ENCODE results near the gene IQCE.

Gene IQCE

GRCh38 chr7:2621061-2621828 is 62.5 kb downstream of the IQCE start:
- DNase-seq (ENCODE audit: low read depth) = peak; percentile 65
- Histone ChIP-seq H3K4me3 (ENCODE audit: low read length) (no peak overlapping the region), H3K4me1 (ENCODE audit: control insufficient read depth, insufficient read depth, low read length) (peaks cover 25% of the 10 kb centered on the region), H3K36me3 (ENCODE audit: control insufficient read depth, insufficient read depth, low read length, severe bottlenecking) (no peaks in the 10 kb centered on the region), H3K9ac (ENCODE audit: low read length) (no peak overlapping the region), H3K27me3 (replicated peaks; ENCODE audit: control insufficient read depth, insufficient read depth, low read length) (peaks cover 5% of the 10 kb centered on the region), H3K9me3 (ENCODE audit: control insufficient read depth, low read length) (no peaks in the 10 kb centered on the region)

- no peaks in the 10 kb centered on the region for H3K36me3 ChIP-seq (ENCODE audit: control insufficient read depth, insufficient read depth, low read length, severe bottlenecking)
- H3K9ac ChIP-seq (ENCODE audit: low read length) = no peak overlapping the region
- H3K4me3 ChIP-seq (ENCODE audit: low read length) = no peak overlapping the region
- DNase-seq (ENCODE audit: low read depth) = no peak
- H3K9me3 ChIP-seq (ENCODE audit: control insufficient read depth, low read length) = no peaks in the 10 kb centered on the region
- H3K27me3 ChIP-seq (replicated peaks; ENCODE audit: control insufficient read depth, insufficient read depth, low read length) = no peaks in the 10 kb centered on the region
- H3K4me1 ChIP-seq (ENCODE audit: control insufficient read depth, insufficient read depth, low read length) = peaks cover 27% of the 10 kb centered on the region
These were observed 63.3 kb downstream of the IQCE start for GRCh38 chr7:2621948-2622640.

GRCh38 chr7:2622869-2623697 is 64.3 kb downstream of the IQCE start:
- DNase-seq (ENCODE audit: low read depth) = no peak
- H3K9me3 ChIP-seq (ENCODE audit: control insufficient read depth, low read length) = no peaks in the 10 kb centered on the region
- H3K27me3 ChIP-seq (replicated peaks; ENCODE audit: control insufficient read depth, insufficient read depth, low read length) = no peaks in the 10 kb centered on the region

GRCh38 chr7:2623698-2624014 is 64.9 kb downstream of the IQCE start:
- no peaks in the 10 kb centered on the region for H3K36me3 ChIP-seq (ENCODE audit: control insufficient read depth, insufficient read depth, low read length, severe bottlenecking)
- no peak for DNase-seq (ENCODE audit: low read depth)
- no peaks in the 10 kb centered on the region for H3K9me3 ChIP-seq (ENCODE audit: control insufficient read depth, low read length)
- H3K4me3 ChIP-seq (ENCODE audit: low read length) = no peak overlapping the region
- H3K9ac ChIP-seq (ENCODE audit: low read length) = no peak overlapping the region
- no peaks in the 10 kb centered on the region for H3K27me3 ChIP-seq (replicated peaks; ENCODE audit: control insufficient read depth, insufficient read depth, low read length)
- peaks cover 23% of the 10 kb centered on the region for H3K4me1 ChIP-seq (ENCODE audit: control insufficient read depth, insufficient read depth, low read length)

More at GRCh38 chr7:2622869-2623697, 64.3 kb downstream of the IQCE start:
- Histone ChIP-seq H3K4me3 (ENCODE audit: low read length) (no peak overlapping the region), H3K9ac (ENCODE audit: low read length) (no peak overlapping the region), H3K4me1 (ENCODE audit: control insufficient read depth, insufficient read depth, low read length) (peaks cover 27% of the 10 kb centered on the region), H3K36me3 (ENCODE audit: control insufficient read depth, insufficient read depth, low read length, severe bottlenecking) (no peaks in the 10 kb centered on the region)

GRCh38 chr7:2624293-2624886 is 65.6 kb downstream of the IQCE start:
- peaks cover 16% of the 10 kb centered on the region for H3K4me1 ChIP-seq (ENCODE audit: control insufficient read depth, insufficient read depth, low read length)
- no peak overlapping the region for H3K9ac ChIP-seq (ENCODE audit: low read length)
- no peaks in the 10 kb centered on the region for H3K27me3 ChIP-seq (replicated peaks; ENCODE audit: control insufficient read depth, insufficient read depth, low read length)
- H3K36me3 ChIP-seq (ENCODE audit: control insufficient read depth, insufficient read depth, low read length, severe bottlenecking) = no peaks in the 10 kb centered on the region
- no peak overlapping the region for H3K4me3 ChIP-seq (ENCODE audit: low read length)
- H3K9me3 ChIP-seq (ENCODE audit: control insufficient read depth, low read length) = no peaks in the 10 kb centered on the region
- DNase-seq (ENCODE audit: low read depth) = no peak

GRCh38 chr7:2626498-2627117 is 67.8 kb downstream of the IQCE start:
- Histone ChIP-seq H3K9me3 (ENCODE audit: control insufficient read depth, low read length) (no peaks in the 10 kb centered on the region), H3K36me3 (ENCODE audit: control insufficient read depth, insufficient read depth, low read length, severe bottlenecking) (no peaks in the 10 kb centered on the region), H3K4me3 (ENCODE audit: low read length) (no peak overlapping the region), H3K27me3 (replicated peaks; ENCODE audit: control insufficient read depth, insufficient read depth, low read length) (no peaks in the 10 kb centered on the region), H3K4me1 (ENCODE audit: control insufficient read depth, insufficient read depth, low read length) (peaks cover 21% of the 10 kb centered on the region), H3K9ac (ENCODE audit: low read length) (peak overlapping the region; percentile 55)
- no peak for DNase-seq (ENCODE audit: low read depth)

- no peak overlapping the region for H3K4me3 ChIP-seq (ENCODE audit: low read length)
- peak overlapping the region; percentile 55 for H3K9ac ChIP-seq (ENCODE audit: low read length)
- no peaks in the 10 kb centered on the region for H3K9me3 ChIP-seq (ENCODE audit: control insufficient read depth, low read length)
- no peaks in the 10 kb centered on the region for H3K36me3 ChIP-seq (ENCODE audit: control insufficient read depth, insufficient read depth, low read length, severe bottlenecking)
- H3K27me3 ChIP-seq (replicated peaks; ENCODE audit: control insufficient read depth, insufficient read depth, low read length) = no peaks in the 10 kb centered on the region
- no peak for DNase-seq (ENCODE audit: low read depth)
- H3K4me1 ChIP-seq (ENCODE audit: control insufficient read depth, insufficient read depth, low read length) = peaks cover 22% of the 10 kb centered on the region
These were observed 68.7 kb downstream of the IQCE start for GRCh38 chr7:2627258-2628129.

GRCh38 chr7:2628130-2628482 is 69.3 kb downstream of the IQCE start:
- no peak for DNase-seq (ENCODE audit: low read depth)
- H3K27me3 ChIP-seq (replicated peaks; ENCODE audit: control insufficient read depth, insufficient read depth, low read length) = no peaks in the 10 kb centered on the region
- H3K4me3 ChIP-seq (ENCODE audit: low read length) = no peak overlapping the region
- peaks cover 25% of the 10 kb centered on the region for H3K4me1 ChIP-seq (ENCODE audit: control insufficient read depth, insufficient read depth, low read length)
- H3K9ac ChIP-seq (ENCODE audit: low read length) = no peak overlapping the region
- H3K9me3 ChIP-seq (ENCODE audit: control insufficient read depth, low read length) = no peaks in the 10 kb centered on the region
- H3K36me3 ChIP-seq (ENCODE audit: control insufficient read depth, insufficient read depth, low read length, severe bottlenecking) = no peaks in the 10 kb centered on the region

- Histone ChIP-seq H3K9me3 (ENCODE audit: control insufficient read depth, low read length) (no peaks in the 10 kb centered on the region), H3K9ac (ENCODE audit: low read length) (no peak overlapping the region), H3K4me3 (ENCODE audit: low read length) (no peak overlapping the region), H3K27me3 (replicated peaks; ENCODE audit: control insufficient read depth, insufficient read depth, low read length) (no peaks in the 10 kb centered on the region), H3K4me1 (ENCODE audit: control insufficient read depth, insufficient read depth, low read length) (peaks cover 33% of the 10 kb centered on the region), H3K36me3 (ENCODE audit: control insufficient read depth, insufficient read depth, low read length, severe bottlenecking) (no peaks in the 10 kb centered on the region)
- DNase-seq (ENCODE audit: low read depth) = no peak
These were observed 70.1 kb downstream of the IQCE start for GRCh38 chr7:2628891-2629290.
